Activated T-helper 1 cell treated with anti-CD3 and anti-CD28 coated beads, Interleukin-12 subunit alpha, Interleukin-12 subunit beta, Interleukin-2, Interleukin-4 antibody, amounts not matched to agents 30 ng/mL and 10 ng/mL and 1 ng/mL, durations not matched to agents 14 hours and 24 hours and 36 hours (primary cell): ENCODE results near the gene PTH2R. TPM values are rescaled to one million over a fixed set of nuclear protein-coding genes. Genes with fewer than 3 reads are reported as not detected.
"Not testable (repeated sequence)": the region's sequence is repeated elsewhere in the genome, so short reads cannot be mapped to it uniquely, and the experiment has no call there.

Experiments used
- DNase-seq: peaks from one replicate; pipeline ENCODE4 v3.0.0; 2021; ENCODE audit warnings: low spot score
- H3K27ac Mint-ChIP-seq: one replicate; pipeline ENCODE4 v1.8.0; 2021; ENCODE audit warnings: mild to moderate bottlenecking, mixed read lengths
- H3K27me3 Mint-ChIP-seq: one replicate; pipeline ENCODE4 v1.8.0; 2022; ENCODE audit warnings: mild to moderate bottlenecking, moderate library complexity, mixed read lengths; ENCODE audit not compliant: insufficient read depth
- H3K36me3 Mint-ChIP-seq: one replicate; pipeline ENCODE4 v1.8.0; 2021; ENCODE audit warnings: low read depth, mixed read lengths
- H3K4me1 Mint-ChIP-seq: one replicate; pipeline ENCODE4 v1.8.0; 2021; ENCODE audit warnings: low read depth, mixed read lengths
- H3K4me3 Mint-ChIP-seq: one replicate; pipeline ENCODE4 v1.8.0; 2021; ENCODE audit warnings: mild to moderate bottlenecking, moderate library complexity, mixed read lengths
- H3K9me3 Mint-ChIP-seq: one replicate; pipeline ENCODE4 v1.8.0; 2021; ENCODE audit warnings: mixed read lengths
- intact Hi-C: fragments of 100-400 bp; cut with micrococcal nuclease; formaldehyde crosslinking; loops from one replicate; pipeline ENCODE4 v1.15.1; 2024
- total RNA-seq: library from RNA; stranded (reverse); gene quantifications from 2 replicates; pipeline ENCODE4 v1.2.3, GENCODE V29; 2022

Gene PTH2R
- total RNA-seq, 1 donor from 2014 or later: 0.10 TPM

GRCh38 chr2:208415897-208416296, 9.3 kb downstream of the PTH2R start:
- no peaks in the 10 kb centered on the region for H3K9me3 Mint-ChIP-seq
- peaks cover 2% of the 10 kb centered on the region for H3K27me3 Mint-ChIP-seq
- DNase-seq: no peak
- peak overlapping the region; percentile 40 for H3K27ac Mint-ChIP-seq
- intact Hi-C loops: no loop called here
- peak overlapping the region; percentile 0 for H3K4me3 Mint-ChIP-seq
- peaks cover 1% of the 10 kb centered on the region for H3K36me3 Mint-ChIP-seq
- peaks cover 15% of the 10 kb centered on the region for H3K4me1 Mint-ChIP-seq

- Mint-ChIP-seq H3K4me3 (no peak overlapping the region), H3K27me3 (peaks cover 9% of the 10 kb centered on the region), H3K27ac (no peak overlapping the region), H3K9me3 (no peaks in the 10 kb centered on the region), H3K4me1 (no peaks in the 10 kb centered on the region), H3K36me3 (no peaks in the 10 kb centered on the region)
- DNase-seq: no peak
- intact Hi-C loops: no loop called here
These were observed 19.9 kb downstream of the PTH2R start for GRCh38 chr2:208426412-208427045.

GRCh38 chr2:208437755-208438154, 31.2 kb downstream of the PTH2R start:
- H3K4me3 Mint-ChIP-seq: no peak overlapping the region
- no peaks in the 10 kb centered on the region for H3K4me1 Mint-ChIP-seq
- intact Hi-C loops: no loop called here
- H3K27ac Mint-ChIP-seq: no peak overlapping the region
- H3K36me3 Mint-ChIP-seq: no peaks in the 10 kb centered on the region
- DNase-seq: no peak
- peaks cover 6% of the 10 kb centered on the region for H3K27me3 Mint-ChIP-seq
- no peaks in the 10 kb centered on the region for H3K9me3 Mint-ChIP-seq

GRCh38 chr2:208440716-208441115, 34.1 kb downstream of the PTH2R start:
- no peaks in the 10 kb centered on the region for H3K36me3 Mint-ChIP-seq
- H3K27ac Mint-ChIP-seq: no peak overlapping the region
- intact Hi-C loops: no loop called here

GRCh38 chr2:208441951-208442350, 35.4 kb downstream of the PTH2R start:
- Mint-ChIP-seq H3K27me3 (peaks cover 10% of the 10 kb centered on the region), H3K27ac (no peak overlapping the region), H3K9me3 (no peaks in the 10 kb centered on the region), H3K4me1 (no peaks in the 10 kb centered on the region), H3K4me3 (no peak overlapping the region), H3K36me3 (no peaks in the 10 kb centered on the region)
- intact Hi-C loops: no loop called here
- DNase-seq: no peak

More at GRCh38 chr2:208440716-208441115, 34.1 kb downstream of the PTH2R start:
- no peak for DNase-seq
- Mint-ChIP-seq H3K4me1 (no peaks in the 10 kb centered on the region), H3K27me3 (peaks cover 10% of the 10 kb centered on the region), H3K4me3 (no peak overlapping the region), H3K9me3 (no peaks in the 10 kb centered on the region)

GRCh38 chr2:208447447-208447846, 40.9 kb downstream of the PTH2R start:
- H3K36me3 Mint-ChIP-seq, H3K4me1 Mint-ChIP-seq, H3K9me3 Mint-ChIP-seq, H3K27ac Mint-ChIP-seq, intact Hi-C loops, H3K27me3 Mint-ChIP-seq, DNase-seq, H3K4me3 Mint-ChIP-seq: not testable (repeated sequence)

GRCh38 chr2:208451061-208451460, 44.5 kb downstream of the PTH2R start:
- H3K27ac Mint-ChIP-seq: no peak overlapping the region
- DNase-seq: no peak
- no peaks in the 10 kb centered on the region for H3K9me3 Mint-ChIP-seq
- H3K4me1 Mint-ChIP-seq: no peaks in the 10 kb centered on the region
- peaks cover 5% of the 10 kb centered on the region for H3K27me3 Mint-ChIP-seq
- intact Hi-C loops: no loop called here
- no peak overlapping the region for H3K4me3 Mint-ChIP-seq
- H3K36me3 Mint-ChIP-seq: no peaks in the 10 kb centered on the region

- H3K27me3 Mint-ChIP-seq: peaks cover 5% of the 10 kb centered on the region
- H3K36me3 Mint-ChIP-seq: no peaks in the 10 kb centered on the region
- no peak overlapping the region for H3K27ac Mint-ChIP-seq
- DNase-seq: no peak
- H3K4me3 Mint-ChIP-seq: no peak overlapping the region
- H3K9me3 Mint-ChIP-seq: no peaks in the 10 kb centered on the region
- H3K4me1 Mint-ChIP-seq: no peaks in the 10 kb centered on the region
- intact Hi-C loops: no loop called here
These were observed 48.3 kb downstream of the PTH2R start for GRCh38 chr2:208454861-208455260.

- DNase-seq: no peak
- H3K36me3 Mint-ChIP-seq: no peaks in the 10 kb centered on the region
- no peaks in the 10 kb centered on the region for H3K9me3 Mint-ChIP-seq
- no peak overlapping the region for H3K27ac Mint-ChIP-seq
- H3K27me3 Mint-ChIP-seq: no peaks in the 10 kb centered on the region
- H3K4me1 Mint-ChIP-seq: no peaks in the 10 kb centered on the region
- intact Hi-C loops: no loop called here
- H3K4me3 Mint-ChIP-seq: no peak overlapping the region
These were observed 57.1 kb downstream of the PTH2R start for GRCh38 chr2:208463721-208464120.

GRCh38 chr2:208464205-208464604, 57.6 kb downstream of the PTH2R start:
- Mint-ChIP-seq H3K27ac (no peak overlapping the region), H3K4me3 (no peak overlapping the region), H3K27me3 (no peaks in the 10 kb centered on the region), H3K36me3 (no peaks in the 10 kb centered on the region), H3K4me1 (no peaks in the 10 kb centered on the region), H3K9me3 (no peaks in the 10 kb centered on the region)
- intact Hi-C loops: no loop called here
- DNase-seq: no peak

- H3K36me3 Mint-ChIP-seq: no peaks in the 10 kb centered on the region
- no peaks in the 10 kb centered on the region for H3K9me3 Mint-ChIP-seq
- H3K27me3 Mint-ChIP-seq: no peaks in the 10 kb centered on the region
- H3K4me3 Mint-ChIP-seq: no peak overlapping the region
- no peak overlapping the region for H3K27ac Mint-ChIP-seq
- no peaks in the 10 kb centered on the region for H3K4me1 Mint-ChIP-seq
- DNase-seq: no peak
- intact Hi-C loops: loop anchor here (1.0 to 2.0 kb wide), 2 partner anchors 742 to 1728 kb away; no protein-coding TSS in a partner anchor
These were observed 59.7 kb downstream of the PTH2R start for GRCh38 chr2:208466151-208466919.

- Mint-ChIP-seq H3K9me3 (no peaks in the 10 kb centered on the region), H3K4me3 (no peak overlapping the region), H3K4me1 (no peaks in the 10 kb centered on the region), H3K27ac (no peak overlapping the region), H3K36me3 (no peaks in the 10 kb centered on the region), H3K27me3 (no peaks in the 10 kb centered on the region)
- DNase-seq: no peak
- intact Hi-C loops: loop anchor here (1.0 to 2.0 kb wide), 2 partner anchors 741 to 1728 kb away; no protein-coding TSS in a partner anchor
These were observed 60.3 kb downstream of the PTH2R start for GRCh38 chr2:208466920-208467298.

GRCh38 chr2:208467564-208467963, 61.0 kb downstream of the PTH2R start:
- DNase-seq: no peak
- Mint-ChIP-seq H3K27me3 (no peaks in the 10 kb centered on the region), H3K36me3 (no peaks in the 10 kb centered on the region), H3K4me3 (no peak overlapping the region), H3K4me1 (no peaks in the 10 kb centered on the region), H3K27ac (no peak overlapping the region), H3K9me3 (no peaks in the 10 kb centered on the region)
- intact Hi-C loops: loop anchor here (2.0 kb wide), 1 partner anchor 1727 kb away; no protein-coding TSS in a partner anchor
